Measurements from ENCODE around the gene ANAPC1. TPM values are rescaled to one million over a fixed set of nuclear protein-coding genes. Genes with fewer than 3 reads are reported as not detected.

The ANAPC1 gene
- total and polyA plus RNA-seq, 2 donors (not counting 1 experiment from before 2014, with no cell fraction given), result 16.4 to 69.3 TPM

DNA sequence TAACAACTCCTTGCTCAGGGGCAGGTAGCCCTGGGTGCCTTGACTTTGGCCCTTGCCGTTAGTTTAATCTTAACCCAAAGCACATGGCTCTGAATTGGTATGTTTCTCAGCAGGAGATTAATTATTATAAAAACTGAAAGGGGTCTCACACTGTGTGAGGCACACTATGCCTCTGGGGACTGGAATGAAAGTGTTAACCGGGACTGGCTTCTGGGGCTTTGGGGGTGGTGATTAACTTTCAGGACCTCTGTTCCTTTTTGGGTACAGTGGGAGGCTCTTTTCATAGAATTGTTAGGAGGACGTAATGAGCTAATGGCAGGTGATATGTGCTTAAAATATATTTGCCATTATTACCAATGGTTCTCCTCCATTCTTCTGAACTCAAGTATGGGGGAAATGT, 19.5 kb upstream of the ANAPC1 start:
- Mint-ChIP-seq H3K9me3 (ENCODE audit: insufficient read depth) (no peaks in the 10 kb centered on the region), H3K4me1 (peaks cover 26% of the 10 kb centered on the region), H3K27ac (no peak overlapping the region), H3K4me3 (no peak overlapping the region), H3K27me3 (peaks cover 17% of the 10 kb centered on the region)
- DNase-seq (no peak), ATAC-seq (ENCODE audit: low read depth) (no peak)
- Histone ChIP-seq H4K20me1 (ENCODE audit: control insufficient read depth, insufficient read depth, low read length, poor library complexity, severe bottlenecking) (no peaks in the 10 kb centered on the region), H3K27ac (ENCODE audit: low read length in 2 of 2) (no peak overlapping the region), H3K4me3 (ENCODE audit: control extremely low read depth in 1 of 5, extremely low read depth in 1 of 5, insufficient read depth in 1 of 5, low read depth in 2 of 5, low read length in 4 of 5) (no peak overlapping the region), H3K36me3 (replicated peaks in 1 of 2; ENCODE audit: control extremely low read depth in 1 of 2, control insufficient read depth in 1 of 2, extremely low read depth in 1 of 2, insufficient read depth in 2 of 2, low read length in 1 of 2) (no peaks in the 10 kb centered on the region), H3K9ac (ENCODE audit: low read length) (no peak overlapping the region), H3K4me2 (replicated peaks; ENCODE audit: low read depth, low read length, poor library complexity, severe bottlenecking) (no peak overlapping the region), H3K27me3 (replicated peaks in 1 of 4; ENCODE audit: control extremely low read depth in 1 of 4, control insufficient read depth in 3 of 4, insufficient read depth in 4 of 4, low read length in 3 of 4) (peaks cover 0 to 23% (median 9%) of the 10 kb centered on the region in 4 experiments), H3K79me2 (ENCODE audit: control insufficient read depth, insufficient read depth, low read length) (no peaks in the 10 kb centered on the region), H2AFZ (ENCODE audit: insufficient read depth, low read depth, low read length, poor library complexity, severe bottlenecking) (no peak overlapping the region), H3K9me3 (ENCODE audit: control extremely low read depth in 1 of 3, control insufficient read depth in 2 of 3, insufficient read depth in 1 of 3, low read length in 2 of 3) (peaks cover 0 to 8% (median 0%) of the 10 kb centered on the region in 3 donors), H3K4me1 (ENCODE audit: control insufficient read depth in 2 of 2, insufficient read depth in 2 of 2, low read length in 2 of 2) (peaks cover 26 to 28% of the 10 kb centered on the region in 2 donors)
- 83% methylated on average over 1 of the region's 3 CpGs for WGBS (ENCODE audit: insufficient coverage)
- intact Hi-C loops (cut with micrococcal nuclease), result no loop called here
- CTCF ChIA-PET, result interaction anchor here (0.9 to 1.5 kb wide), 2 partner anchors 16 to 144 kb away, joined by 3 to 4 read pairs; no protein-coding TSS in a partner anchor
- POLR2A ChIA-PET, result no interaction called here
- TF ChIP-seq, protein P1, sequence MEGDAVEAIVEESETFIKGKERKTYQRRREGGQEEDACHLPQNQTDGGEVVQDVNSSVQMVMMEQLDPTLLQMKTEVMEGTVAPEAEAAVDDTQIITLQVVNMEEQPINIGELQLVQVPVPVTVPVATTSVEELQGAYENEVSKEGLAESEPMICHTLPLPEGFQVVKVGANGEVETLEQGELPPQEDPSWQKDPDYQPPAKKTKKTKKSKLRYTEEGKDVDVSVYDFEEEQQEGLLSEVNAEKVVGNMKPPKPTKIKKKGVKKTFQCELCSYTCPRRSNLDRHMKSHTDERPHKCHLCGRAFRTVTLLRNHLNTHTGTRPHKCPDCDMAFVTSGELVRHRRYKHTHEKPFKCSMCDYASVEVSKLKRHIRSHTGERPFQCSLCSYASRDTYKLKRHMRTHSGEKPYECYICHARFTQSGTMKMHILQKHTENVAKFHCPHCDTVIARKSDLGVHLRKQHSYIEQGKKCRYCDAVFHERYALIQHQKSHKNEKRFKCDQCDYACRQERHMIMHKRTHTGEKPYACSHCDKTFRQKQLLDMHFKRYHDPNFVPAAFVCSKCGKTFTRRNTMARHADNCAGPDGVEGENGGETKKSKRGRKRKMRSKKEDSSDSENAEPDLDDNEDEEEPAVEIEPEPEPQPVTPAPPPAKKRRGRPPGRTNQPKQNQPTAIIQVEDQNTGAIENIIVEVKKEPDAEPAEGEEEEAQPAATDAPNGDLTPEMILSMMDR (IDR thresholded peaks at IDR 0.05), result no peak
- TF ChIP-seq EZH2 (IDR thresholded peaks at IDR 0.05; ENCODE audit: borderline replicate concordance, insufficient read depth, low read depth, low read length, poor library complexity, severe bottlenecking), result no peak

DNA sequence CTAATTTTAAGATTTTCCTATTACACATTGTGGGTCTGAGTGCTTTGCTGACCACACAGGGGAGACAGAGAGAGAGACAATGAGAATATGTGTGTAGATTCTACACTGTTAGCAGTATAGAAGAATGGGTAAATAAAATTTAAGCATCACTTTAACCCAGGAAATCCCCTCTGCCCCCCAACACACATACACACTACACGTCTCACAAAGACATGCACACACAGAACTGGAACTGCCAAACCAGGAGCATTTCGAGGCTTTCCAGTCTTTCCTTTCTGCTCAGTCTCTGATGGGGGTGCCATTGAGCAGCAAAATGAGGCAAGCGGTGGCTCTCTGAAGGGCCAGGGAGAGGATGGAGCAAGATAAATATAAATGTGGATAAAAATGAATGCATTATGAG, 16.9 kb upstream of the ANAPC1 start:
- H3K27ac Mint-ChIP-seq, result no peak overlapping the region
- Histone ChIP-seq H3K79me2 (ENCODE audit: control insufficient read depth, insufficient read depth, low read length) (no peaks in the 10 kb centered on the region), H3K4me2 (replicated peaks; ENCODE audit: low read depth, low read length, poor library complexity, severe bottlenecking) (no peak overlapping the region), H3K9me3 (ENCODE audit: control extremely low read depth in 1 of 3, control insufficient read depth in 2 of 3, insufficient read depth in 1 of 3, low read length in 2 of 3) (peaks cover 0 to 8% (median 0%) of the 10 kb centered on the region in 3 donors), H3K27me3 (replicated peaks in 1 of 4; ENCODE audit: control extremely low read depth in 1 of 4, control insufficient read depth in 3 of 4, insufficient read depth in 4 of 4, low read length in 3 of 4) (peaks cover 0 to 40% (median 18%) of the 10 kb centered on the region in 4 experiments), H3K4me3 (ENCODE audit: control extremely low read depth in 1 of 5, extremely low read depth in 1 of 5, insufficient read depth in 1 of 5, low read depth in 2 of 5, low read length in 4 of 5) (no peak overlapping the region), H2AFZ (ENCODE audit: insufficient read depth, low read depth, low read length, poor library complexity, severe bottlenecking) (no peak overlapping the region), H3K36me3 (replicated peaks in 1 of 2; ENCODE audit: control extremely low read depth in 1 of 2, control insufficient read depth in 1 of 2, extremely low read depth in 1 of 2, insufficient read depth in 2 of 2, low read length in 1 of 2) (no peaks in the 10 kb centered on the region), H3K9ac (ENCODE audit: low read length) (no peak overlapping the region), H3K4me1 (ENCODE audit: control insufficient read depth in 2 of 2, insufficient read depth in 2 of 2, low read length in 2 of 2) (peaks cover 22 to 24% of the 10 kb centered on the region in 2 donors), H3K27ac (ENCODE audit: low read length in 2 of 2) (no peak overlapping the region), H4K20me1 (ENCODE audit: control insufficient read depth, insufficient read depth, low read length, poor library complexity, severe bottlenecking) (no peaks in the 10 kb centered on the region)
- H3K27me3 Mint-ChIP-seq, result peaks cover 33% of the 10 kb centered on the region
- intact Hi-C loops (cut with micrococcal nuclease), result no loop called here
- H3K9me3 Mint-ChIP-seq (ENCODE audit: insufficient read depth), result no peaks in the 10 kb centered on the region
- WGBS (ENCODE audit: insufficient coverage), result 40% methylated on average over 1 of the region's 3 CpGs
- TF ChIP-seq EZH2 (IDR thresholded peaks at IDR 0.05; ENCODE audit: borderline replicate concordance, insufficient read depth, low read depth, low read length, poor library complexity, severe bottlenecking), result no peak
- TF ChIP-seq, protein P1 (IDR thresholded peaks at IDR 0.05), result no peak
- ChIA-PET CTCF (interaction anchor here (1.2 to 1.4 kb wide), 2 partner anchors 13 to 17 kb away, joined by 3 to 5 read pairs; partner anchors contain the start of gene ANAPC1), POLR2A (no interaction called here)
- H3K4me3 Mint-ChIP-seq, result no peak overlapping the region
- DNase-seq (no peak), ATAC-seq (ENCODE audit: low read depth) (no peak)
- H3K4me1 Mint-ChIP-seq, result peaks cover 19% of the 10 kb centered on the region
